ENCODE data around the gene EPB41L2. TPM values are rescaled to one million over a fixed set of nuclear protein-coding genes. Genes with fewer than 3 reads are reported as not detected.

EPB41L2 gene
- total RNA-seq, 1 experiment from 2014 or later: 106 TPM

DNA sequence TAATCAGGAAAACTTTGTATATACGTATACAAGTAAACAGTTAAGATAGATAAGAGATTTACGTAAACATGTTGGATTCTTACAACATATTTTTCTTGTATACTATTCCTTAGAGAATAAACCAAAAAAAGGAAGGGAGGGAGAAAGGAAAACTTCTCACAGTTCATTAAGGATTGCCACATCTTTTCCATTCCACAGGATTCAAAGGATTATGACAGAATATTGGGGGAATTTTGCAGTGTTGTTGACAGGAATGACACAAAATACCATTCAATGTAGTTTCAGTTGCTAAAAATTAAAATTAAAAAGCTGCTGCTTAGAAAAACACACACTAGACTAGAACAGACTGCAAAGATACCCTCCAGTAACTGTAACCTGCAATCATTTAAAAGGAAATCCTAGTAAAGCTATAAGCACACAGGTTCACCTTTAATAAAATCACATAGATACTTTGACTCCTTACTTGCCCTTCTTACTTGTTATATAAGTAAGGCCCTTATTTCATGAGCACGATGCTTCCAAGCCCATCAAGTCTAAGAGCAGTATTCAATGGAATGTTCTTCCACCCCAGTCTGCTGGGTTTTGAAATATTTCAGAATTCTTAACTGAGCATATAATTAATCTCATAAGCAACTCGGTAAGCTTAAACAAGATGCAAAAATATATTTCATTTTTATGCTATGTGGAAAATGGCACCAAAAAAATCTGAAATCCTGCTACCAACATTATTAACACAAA, 128.0 kb downstream of the EPB41L2 start (continued):
- TF ChIP-seq, protein P1, sequence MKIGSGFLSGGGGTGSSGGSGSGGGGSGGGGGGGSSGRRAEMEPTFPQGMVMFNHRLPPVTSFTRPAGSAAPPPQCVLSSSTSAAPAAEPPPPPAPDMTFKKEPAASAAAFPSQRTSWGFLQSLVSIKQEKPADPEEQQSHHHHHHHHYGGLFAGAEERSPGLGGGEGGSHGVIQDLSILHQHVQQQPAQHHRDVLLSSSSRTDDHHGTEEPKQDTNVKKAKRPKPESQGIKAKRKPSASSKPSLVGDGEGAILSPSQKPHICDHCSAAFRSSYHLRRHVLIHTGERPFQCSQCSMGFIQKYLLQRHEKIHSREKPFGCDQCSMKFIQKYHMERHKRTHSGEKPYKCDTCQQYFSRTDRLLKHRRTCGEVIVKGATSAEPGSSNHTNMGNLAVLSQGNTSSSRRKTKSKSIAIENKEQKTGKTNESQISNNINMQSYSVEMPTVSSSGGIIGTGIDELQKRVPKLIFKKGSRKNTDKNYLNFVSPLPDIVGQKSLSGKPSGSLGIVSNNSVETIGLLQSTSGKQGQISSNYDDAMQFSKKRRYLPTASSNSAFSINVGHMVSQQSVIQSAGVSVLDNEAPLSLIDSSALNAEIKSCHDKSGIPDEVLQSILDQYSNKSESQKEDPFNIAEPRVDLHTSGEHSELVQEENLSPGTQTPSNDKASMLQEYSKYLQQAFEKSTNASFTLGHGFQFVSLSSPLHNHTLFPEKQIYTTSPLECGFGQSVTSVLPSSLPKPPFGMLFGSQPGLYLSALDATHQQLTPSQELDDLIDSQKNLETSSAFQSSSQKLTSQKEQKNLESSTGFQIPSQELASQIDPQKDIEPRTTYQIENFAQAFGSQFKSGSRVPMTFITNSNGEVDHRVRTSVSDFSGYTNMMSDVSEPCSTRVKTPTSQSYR (CRISPR knock-in tag; IDR thresholded peaks at IDR 0.05): no peak
- TF ChIP-seq SMAD3 (CRISPR knock-in tag; IDR thresholded peaks at IDR 0.05; ENCODE audit: borderline replicate concordance): no peak
- no peak for TF ChIP-seq ZNF416 (CRISPR knock-in tag; IDR thresholded peaks at IDR 0.05)
- no peak for TF ChIP-seq CREB1 (CRISPR knock-in tag; IDR thresholded peaks at IDR 0.05)
- no peak for TF ChIP-seq ZNF423 (CRISPR knock-in tag; IDR thresholded peaks at IDR 0.05)
- TF ChIP-seq TEAD1 (CRISPR knock-in tag; IDR thresholded peaks at IDR 0.05): no peak
- no peak for TF ChIP-seq ZMAT4 (CRISPR knock-in tag; IDR thresholded peaks at IDR 0.05)

DNA sequence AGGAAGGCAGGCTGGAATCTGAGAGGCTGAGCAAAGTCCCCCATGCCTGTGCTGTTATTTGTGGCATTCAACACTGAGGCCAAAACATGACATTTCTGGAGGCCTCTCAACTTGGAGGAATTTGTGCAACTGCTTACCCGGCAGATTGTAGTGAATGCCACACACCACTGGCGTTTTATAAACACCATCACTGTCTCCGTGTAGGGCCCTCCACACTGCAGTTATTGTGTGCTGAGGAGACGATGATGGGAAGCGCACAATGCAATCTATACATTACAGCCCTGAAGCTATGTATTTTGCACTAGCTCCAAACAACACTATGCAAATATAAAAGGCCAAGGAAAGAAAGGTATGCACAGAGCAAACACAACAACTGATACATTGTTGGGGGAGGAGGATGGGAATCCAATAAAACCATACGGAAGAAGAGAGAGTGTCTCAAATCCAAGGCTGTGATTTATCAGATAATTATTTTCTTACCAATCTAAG, 129.3 kb downstream of the EPB41L2 start:
- Mint-ChIP-seq H3K27ac (peak overlapping the region; percentile 57; the same call in 1 of the 2 replicates), H3K27me3 (ENCODE audit: low read depth) (no peaks in the 10 kb centered on the region), H3K9me3 (peaks cover 12% of the 10 kb centered on the region), H3K4me3 (no peak overlapping the region), H3K4me1 (peaks cover 40% of the 10 kb centered on the region), H3K36me3 (peaks cover 3% of the 10 kb centered on the region; the same call in 1 of the 2 replicates)
- DNase-seq (ENCODE audit: low spot score): no peak
- TF ChIP-seq GTF2I (CRISPR knock-in tag; conservative IDR thresholded peaks at IDR 0.05) (no peak), GABPB1 (CRISPR knock-in tag; IDR thresholded peaks at IDR 0.05) (peak; percentile 82), TCF7 (CRISPR knock-in tag; IDR thresholded peaks at IDR 0.05; ENCODE audit: low read depth) (no peak), ZMAT4 (CRISPR knock-in tag; IDR thresholded peaks at IDR 0.05) (no peak)
- ChIA-PET POLR2A (interaction anchor here (1.3 kb wide), 1 partner anchor 130 kb away, joined by 3 read pairs; the partner anchor contains the start of gene EPB41L2), CTCF (no interaction called here)
- peak; percentile 50 for ATAC-seq

DNA sequence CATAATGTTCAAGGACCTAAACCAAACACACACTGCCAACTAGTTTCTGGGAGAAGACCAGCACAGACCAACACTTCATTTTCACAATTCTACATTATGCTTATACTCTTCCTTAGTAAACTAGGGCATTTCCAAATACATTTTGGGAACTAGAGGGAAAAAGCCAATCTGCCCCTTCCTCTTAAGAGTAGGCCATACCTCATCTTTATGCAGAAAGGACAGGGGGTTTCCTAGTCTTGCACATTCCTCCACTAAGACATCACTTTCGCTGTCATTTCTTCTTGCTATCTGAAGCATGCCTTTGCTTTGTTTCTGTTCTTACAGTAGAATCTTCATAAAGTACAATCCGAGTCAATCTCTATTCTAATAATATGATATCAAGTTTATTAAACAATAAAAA, 130.1 kb downstream of the EPB41L2 start:
- no peak for ATAC-seq
- H3K36me3 Mint-ChIP-seq: peaks cover 3% of the 10 kb centered on the region; the same call in 1 of the 2 replicates
- ChIA-PET CTCF (no interaction called here), POLR2A (interaction anchor here (0.6 kb wide), 1 partner anchor 229 kb away, joined by 7 read pairs; no protein-coding TSS in a partner anchor)
- H3K27ac Mint-ChIP-seq: no peak overlapping the region
- no peak overlapping the region for H3K4me3 Mint-ChIP-seq
- H3K27me3 Mint-ChIP-seq (ENCODE audit: low read depth): no peaks in the 10 kb centered on the region
- peaks cover 35% of the 10 kb centered on the region for H3K4me1 Mint-ChIP-seq
- no peak for DNase-seq (ENCODE audit: low spot score)
- H3K9me3 Mint-ChIP-seq: peaks cover 12% of the 10 kb centered on the region
- TF ChIP-seq, protein P2, sequence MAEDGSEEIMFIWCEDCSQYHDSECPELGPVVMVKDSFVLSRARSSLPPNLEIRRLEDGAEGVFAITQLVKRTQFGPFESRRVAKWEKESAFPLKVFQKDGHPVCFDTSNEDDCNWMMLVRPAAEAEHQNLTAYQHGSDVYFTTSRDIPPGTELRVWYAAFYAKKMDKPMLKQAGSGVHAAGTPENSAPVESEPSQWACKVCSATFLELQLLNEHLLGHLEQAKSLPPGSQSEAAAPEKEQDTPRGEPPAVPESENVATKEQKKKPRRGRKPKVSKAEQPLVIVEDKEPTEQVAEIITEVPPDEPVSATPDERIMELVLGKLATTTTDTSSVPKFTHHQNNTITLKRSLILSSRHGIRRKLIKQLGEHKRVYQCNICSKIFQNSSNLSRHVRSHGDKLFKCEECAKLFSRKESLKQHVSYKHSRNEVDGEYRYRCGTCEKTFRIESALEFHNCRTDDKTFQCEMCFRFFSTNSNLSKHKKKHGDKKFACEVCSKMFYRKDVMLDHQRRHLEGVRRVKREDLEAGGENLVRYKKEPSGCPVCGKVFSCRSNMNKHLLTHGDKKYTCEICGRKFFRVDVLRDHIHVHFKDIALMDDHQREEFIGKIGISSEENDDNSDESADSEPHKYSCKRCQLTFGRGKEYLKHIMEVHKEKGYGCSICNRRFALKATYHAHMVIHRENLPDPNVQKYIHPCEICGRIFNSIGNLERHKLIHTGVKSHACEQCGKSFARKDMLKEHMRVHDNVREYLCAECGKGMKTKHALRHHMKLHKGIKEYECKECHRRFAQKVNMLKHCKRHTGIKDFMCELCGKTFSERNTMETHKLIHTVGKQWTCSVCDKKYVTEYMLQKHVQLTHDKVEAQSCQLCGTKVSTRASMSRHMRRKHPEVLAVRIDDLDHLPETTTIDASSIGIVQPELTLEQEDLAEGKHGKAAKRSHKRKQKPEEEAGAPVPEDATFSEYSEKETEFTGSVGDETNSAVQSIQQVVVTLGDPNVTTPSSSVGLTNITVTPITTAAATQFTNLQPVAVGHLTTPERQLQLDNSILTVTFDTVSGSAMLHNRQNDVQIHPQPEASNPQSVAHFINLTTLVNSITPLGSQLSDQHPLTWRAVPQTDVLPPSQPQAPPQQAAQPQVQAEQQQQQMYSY (CRISPR knock-in tag; IDR thresholded peaks at IDR 0.05): no peak
- no peak for TF ChIP-seq KAT7 (CRISPR knock-in tag; IDR thresholded peaks at IDR 0.05; ENCODE audit: borderline replicate concordance)
- TF ChIP-seq ZNF263 (CRISPR knock-in tag; IDR thresholded peaks at IDR 0.05; ENCODE audit: low read depth): no peak
- no peak for TF ChIP-seq CDX4 (CRISPR knock-in tag; IDR thresholded peaks at IDR 0.05; ENCODE audit: borderline replicate concordance)
- no peak for TF ChIP-seq E2F5 (CRISPR knock-in tag; IDR thresholded peaks at IDR 0.05)
- TF ChIP-seq CREB1 (CRISPR knock-in tag; IDR thresholded peaks at IDR 0.05): no peak
- no peak for TF ChIP-seq ELF4 (CRISPR knock-in tag; IDR thresholded peaks at IDR 0.05; ENCODE audit: low read depth)
- no peak for TF ChIP-seq EMX1 (CRISPR knock-in tag; IDR thresholded peaks at IDR 0.05)
- TF ChIP-seq MAX (CRISPR knock-in tag; IDR thresholded peaks at IDR 0.05): no peak
- no peak for TF ChIP-seq NFE2L1 (CRISPR knock-in tag; IDR thresholded peaks at IDR 0.05)
